Ascending aorta (tissue), 2 donors: ENCODE results near the gene DCTPP1. TPM values are rescaled to one million over a fixed set of nuclear protein-coding genes. Genes with fewer than 3 reads are reported as not detected.
A peak's percentile ranks its signal among the peaks of the same experiment; 100 is the strongest.
"Not testable (repeated sequence)": the region's sequence is repeated elsewhere in the genome, so short reads cannot be mapped to it uniquely, and the experiment has no call there.

ENCODE experiments used
- DNase-seq, 2 donors: peaks; one replicate each; pipeline ENCODE4 v3.0.0-alpha.2; 2019; ENCODE audit warnings: low spot score in 2 of 2
- H3K27ac ChIP-seq, 2 donors: fragments of 200-600 bp; sonication (generic); one replicate each; pipeline ENCODE4 v1.5.1; 2016 to 2017; ENCODE audit warnings: mild to moderate bottlenecking in 1 of 2
- H3K27me3 ChIP-seq: fragments of 200-600 bp; sonication (generic); one replicate; pipeline ENCODE4 v1.5.1; 2017
- H3K36me3 ChIP-seq, 2 donors: fragments of 200-600 bp; sonication (generic); one replicate each; pipeline ENCODE4 v1.5.1; 2016
- H3K4me1 ChIP-seq, 2 donors: fragments of 200-600 bp; sonication (generic); one replicate each; pipeline ENCODE4 v1.5.1; 2016 to 2017; ENCODE audit warnings: mild to moderate bottlenecking in 1 of 2
- H3K4me3 ChIP-seq, 2 donors: fragments of 200-600 bp; sonication (generic); one replicate each; pipeline ENCODE4 v1.5.1; 2016 to 2017; ENCODE audit warnings: mild to moderate bottlenecking in 1 of 2
- H3K9me3 ChIP-seq, 2 donors: fragments of 200-600 bp; sonication (generic); one replicate each; pipeline ENCODE4 v1.5.1; 2016
- CTCF ChIP-seq, 3 experiments: fragments of 200-600 bp in 2 of 3; fragments of 450-650 bp in 1 of 3; sonication (generic) in 2 of 3; IDR thresholded peaks; one replicate each; pipeline ENCODE4 v1.5.1; 2016 to 2019; ENCODE audit warnings: antibody characterized with exemption in 3 of 3, mild to moderate bottlenecking in 1 of 3, moderate library complexity in 1 of 3
- intact Hi-C: fragments of 100-400 bp; cut with DNase I; formaldehyde crosslinking; loops from one replicate; pipeline ENCODE4 v1.15.1; 2023
- total RNA-seq: library from RNA; depleted of rRNA; stranded (reverse); fragments of >200 nt; gene quantifications from one replicate; pipeline ENCODE4 v1.1.0, GENCODE V29; 2016

Gene DCTPP1
- total RNA-seq, 1 donor from 2014 or later: 7.2 TPM

GRCh38 chr16:30397056-30397455 lies 32.8 kb downstream of the DCTPP1 start:
- H3K27me3 ChIP-seq: no peaks in the 10 kb centered on the region
- peaks cover 11 to 15% of the 10 kb centered on the region in 2 donors for H3K4me1 ChIP-seq
- no peaks in the 10 kb centered on the region for H3K9me3 ChIP-seq
- no peak overlapping the region for H3K27ac ChIP-seq
- no peak for DNase-seq
- TF ChIP-seq CTCF (IDR thresholded peaks at IDR 0.05): no peak
- intact Hi-C loops: no loop called here
- peak overlapping the region in 1 of 2 donors; percentile 98 for H3K4me3 ChIP-seq
- H3K36me3 ChIP-seq: peaks cover 10 to 14% of the 10 kb centered on the region in 2 donors

GRCh38 chr16:30396627-30397026 lies 33.2 kb downstream of the DCTPP1 start:
- H3K27ac ChIP-seq, H3K9me3 ChIP-seq, DNase-seq, intact Hi-C loops, H3K27me3 ChIP-seq: not testable (repeated sequence)
- Histone ChIP-seq H3K36me3 (peaks cover 10 to 14% of the 10 kb centered on the region in 2 donors), H3K4me1 (peaks cover 11 to 15% of the 10 kb centered on the region in 2 donors), H3K4me3 (peak overlapping the region in 1 of 2 donors; percentile 98)

GRCh38 chr16:30395992-30396585 lies 33.7 kb downstream of the DCTPP1 start:
- peaks cover 11 to 15% of the 10 kb centered on the region in 2 donors for H3K4me1 ChIP-seq
- no peak for DNase-seq
- H3K4me3 ChIP-seq: peak overlapping the region; percentile 92 to 98
- peaks cover 10 to 14% of the 10 kb centered on the region in 2 donors for H3K36me3 ChIP-seq
- peak overlapping the region; percentile 81 to 85 for H3K27ac ChIP-seq
- no peaks in the 10 kb centered on the region for H3K9me3 ChIP-seq
- intact Hi-C loops: loop anchor here (1.0 to 2.0 kb wide), 4 partner anchors 11 to 49 kb away; partner anchors contain the start of genes CD2BP2, SEPHS2 and ZNF771
- no peaks in the 10 kb centered on the region for H3K27me3 ChIP-seq
- TF ChIP-seq CTCF (IDR thresholded peaks at IDR 0.05): no peak

GRCh38 chr16:30395155-30395991 lies 34.5 kb downstream of the DCTPP1 start, which contains the start of gene ZNF48:
Gene ZNF48, plus strand, starts transcription at chr16:30395420. Its CDS starts 375 bp downstream, at chr16:30395795.
- H3K4me1 ChIP-seq: peaks cover 11 to 15% of the 10 kb centered on the region in 2 donors
- peak in 1 of 3 experiments; percentile 68 for TF ChIP-seq CTCF (IDR thresholded peaks at IDR 0.05)
- peak in 1 of 2 donors; percentile 89 for DNase-seq
- peaks cover 10 to 14% of the 10 kb centered on the region in 2 donors for H3K36me3 ChIP-seq
- H3K4me3 ChIP-seq: peak within 1 kb of the TSS; percentile 92 to 98
- peak within 1 kb of the TSS; percentile 81 to 85 for H3K27ac ChIP-seq
- intact Hi-C loops: loop anchor here (1.0 to 2.0 kb wide), 4 partner anchors 12 to 49 kb away; partner anchors contain the start of genes CD2BP2, SEPHS2 and ZNF771
- no peaks in the 10 kb centered on the region for H3K27me3 ChIP-seq
- no peaks in the 10 kb centered on the region for H3K9me3 ChIP-seq

GRCh38 chr16:30394592-30395154 lies 35.2 kb downstream of the DCTPP1 start:
- intact Hi-C loops: loop anchor here (1.0 to 2.0 kb wide), 4 partner anchors 13 to 50 kb away; partner anchors contain the start of genes CD2BP2, SEPHS2 and ZNF771
- peak overlapping the region; percentile 81 to 85 for H3K27ac ChIP-seq
- H3K36me3 ChIP-seq: peaks cover 10 to 14% of the 10 kb centered on the region in 2 donors
- H3K9me3 ChIP-seq: no peaks in the 10 kb centered on the region
- DNase-seq: no peak
- no peak for TF ChIP-seq CTCF (IDR thresholded peaks at IDR 0.05)
- peak overlapping the region; percentile 92 to 98 for H3K4me3 ChIP-seq
- H3K27me3 ChIP-seq: no peaks in the 10 kb centered on the region
- peaks cover 9 to 14% of the 10 kb centered on the region in 2 donors for H3K4me1 ChIP-seq
